CD8-positive, alpha-beta memory T cell (primary cell): ENCODE data around the gene ZNF219. TPM values are rescaled to one million over a fixed set of nuclear protein-coding genes. Genes with fewer than 3 reads are reported as not detected.

Source experiments
- CTCF ChIA-PET: fragments of 350-600 bp; sonication (Branson Sonifier 250); formaldehyde crosslinking; loops from one replicate; lab custom pipeline; 2021; ENCODE audit warnings: antibody characterized with exemption; lab: Charles Lee
- POLR2A ChIA-PET: fragments of 350-600 bp; sonication (Branson Sonifier 250); formaldehyde crosslinking; loops from one replicate; lab custom pipeline; 2021; ENCODE audit warnings: antibody characterized with exemption; lab: Charles Lee
- DNase-seq, 5 donors: peaks; one replicate each; pipeline versions ENCODE4 v3.0.0 to v3.0.0-alpha.2; 2020 to 2022; ENCODE audit warnings: mixed read lengths in 1 of 5
- H3K27ac ChIP-seq: one replicate; pipeline ENCODE4 v1.7.0; 2013; ENCODE audit warnings: low read depth, mild to moderate bottlenecking, low read length, moderate library complexity
- H3K27me3 ChIP-seq: 2 replicates; pipeline ENCODE4 v1.7.0; 2013; ENCODE audit warnings: low read length, mild to moderate bottlenecking; ENCODE audit not compliant: insufficient read depth, poor library complexity, severe bottlenecking
- H3K36me3 ChIP-seq: 2 replicates; pipeline ENCODE4 v1.7.0; 2013; ENCODE audit warnings: mild to moderate bottlenecking, low read length, moderate library complexity; ENCODE audit not compliant: insufficient read depth
- H3K4me1 ChIP-seq: 2 replicates; pipeline ENCODE4 v1.7.0; 2013; ENCODE audit warnings: mild to moderate bottlenecking, low read length, moderate library complexity; ENCODE audit not compliant: insufficient read depth
- H3K4me3 ChIP-seq: 2 replicates; pipeline ENCODE4 v1.7.0; 2013; ENCODE audit warnings: mild to moderate bottlenecking, low read length
- H3K9me3 ChIP-seq: 2 replicates; pipeline ENCODE4 v1.7.0; 2013; ENCODE audit warnings: mild to moderate bottlenecking, low read length
- H3K27ac Mint-ChIP-seq, 8 donors: one replicate each; pipeline ENCODE4 v1.8.0; 2020 to 2021; ENCODE audit warnings: mixed read lengths in 8 of 8, mild to moderate bottlenecking in 6 of 8, inconsistent platforms in 3 of 8, moderate library complexity in 3 of 8
- H3K27me3 Mint-ChIP-seq, 2 donors: one replicate each; pipeline ENCODE4 v1.8.0; 2020 to 2021; ENCODE audit warnings: mixed read lengths in 2 of 2, mild to moderate bottlenecking in 1 of 2, moderate library complexity in 1 of 2
- H3K36me3 Mint-ChIP-seq, 3 donors: one replicate each; pipeline ENCODE4 v1.8.0; 2020 to 2021; ENCODE audit warnings: mixed read lengths in 3 of 3, inconsistent platforms in 1 of 3, mild to moderate bottlenecking in 1 of 3
- H3K4me1 Mint-ChIP-seq, 3 donors: one replicate each; pipeline ENCODE4 v1.8.0; 2020 to 2021; ENCODE audit warnings: mixed read lengths in 3 of 3, inconsistent platforms in 1 of 3, mild to moderate bottlenecking in 1 of 3
- H3K4me3 Mint-ChIP-seq, 7 donors: one replicate each; pipeline ENCODE4 v1.8.0; 2020 to 2021; ENCODE audit warnings: mixed read lengths in 7 of 7, mild to moderate bottlenecking in 6 of 7, moderate library complexity in 4 of 7, inconsistent platforms in 2 of 7
- H3K9me3 Mint-ChIP-seq, 5 donors: one replicate each; pipeline ENCODE4 v1.8.0; 2020 to 2022; ENCODE audit warnings: mixed read lengths in 5 of 5, mild to moderate bottlenecking in 3 of 5, moderate library complexity in 2 of 5, inconsistent platforms in 1 of 5
- polyA plus RNA-seq: library from polyadenylated mRNA; unstranded; fragments of 300-500 nt; fragmentation: Illumina TruSeq; gene quantifications from one replicate; pipeline ENCODE4 v1.2.3, GENCODE V29; 2021
- total RNA-seq, 2 experiments: library from RNA; stranded (reverse); gene quantifications; one replicate each; pipeline ENCODE4 v1.2.3, GENCODE V29; 2021

The ZNF219 gene
- total and polyA plus RNA-seq, 3 experiments from 2014 or later = 1.3 to 8.2 (median 7.0) TPM

- Mint-ChIP-seq H3K27me3 (peaks cover 17 to 48% of the 10 kb centered on the region in 2 donors), H3K4me3 (no peak overlapping the region), H3K27ac (no peak overlapping the region), H3K4me1 (no peaks in the 10 kb centered on the region), H3K36me3 (peaks cover 0 to 1% (median 0%) of the 10 kb centered on the region in 3 donors), H3K9me3 (no peaks in the 10 kb centered on the region)
- POLR2A ChIA-PET = no interaction called here
- H3K27ac ChIP-seq = no peak overlapping the region
- H3K36me3 ChIP-seq = no peaks in the 10 kb centered on the region
- CTCF ChIA-PET = interaction anchor here (0.8 to 2.4 kb wide), 3 partner anchors 32 to 53 kb away, joined by 3 to 7 read pairs (median 3); no protein-coding TSS in a partner anchor
- H3K4me1 ChIP-seq = no peaks in the 10 kb centered on the region
- H3K27me3 ChIP-seq = peaks cover 5% of the 10 kb centered on the region
- H3K9me3 ChIP-seq = no peaks in the 10 kb centered on the region
- H3K4me3 ChIP-seq = no peak overlapping the region
- DNase-seq = no peak
Measured at GRCh38 chr14:21061347-21061668, 37.1 kb downstream of the ZNF219 start.

DNA sequence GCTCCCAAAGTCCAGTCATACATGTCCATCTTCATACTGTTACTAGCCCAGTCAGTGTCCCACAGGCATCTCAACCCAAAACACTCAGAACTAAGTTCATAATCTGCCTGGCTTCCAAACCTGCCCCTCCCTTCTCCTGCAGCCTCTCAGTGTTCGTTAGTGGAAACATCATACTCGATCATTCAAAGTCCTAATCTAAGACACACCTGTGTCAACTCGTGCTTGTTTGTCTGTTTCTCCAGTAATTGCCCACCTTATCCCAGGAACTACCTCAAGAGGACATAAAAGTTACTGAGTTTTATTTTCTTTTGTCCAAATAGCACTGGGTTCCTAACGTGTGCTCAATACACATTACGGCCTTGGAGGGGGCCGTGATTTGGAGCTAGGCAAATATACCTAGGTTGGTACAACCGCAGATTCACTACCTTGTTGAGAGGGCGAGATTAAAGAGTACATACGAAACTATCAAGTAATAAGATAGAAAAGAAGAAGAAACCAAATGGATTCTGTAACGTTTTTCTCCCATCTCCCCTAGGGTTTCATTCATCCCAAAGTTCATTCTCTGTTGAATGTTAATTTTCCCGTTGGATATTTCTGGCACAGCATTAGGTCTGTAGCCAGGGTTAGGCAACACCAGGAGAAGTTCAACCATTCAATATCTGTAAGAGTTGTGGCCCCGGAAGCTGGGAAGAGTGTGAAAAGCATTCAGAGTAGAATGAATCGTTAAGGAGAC is 37.7 kb downstream of the ZNF219 start:
- peaks cover 0 to 1% (median 0%) of the 10 kb centered on the region in 3 donors for H3K36me3 Mint-ChIP-seq
- no peak for DNase-seq
- H3K9me3 Mint-ChIP-seq = no peaks in the 10 kb centered on the region
- POLR2A ChIA-PET = no interaction called here
- no peaks in the 10 kb centered on the region for H3K4me1 Mint-ChIP-seq
- CTCF ChIA-PET = interaction anchor here (1.4 to 2.4 kb wide), 2 partner anchors 32 to 47 kb away, joined by 3 to 7 read pairs; no protein-coding TSS in a partner anchor
- H3K27me3 ChIP-seq = peaks cover 5% of the 10 kb centered on the region
- H3K27ac Mint-ChIP-seq = no peak overlapping the region
- no peak overlapping the region for H3K4me3 Mint-ChIP-seq
- no peaks in the 10 kb centered on the region for H3K4me1 ChIP-seq
- peaks cover 14 to 44% of the 10 kb centered on the region in 2 donors for H3K27me3 Mint-ChIP-seq
- no peak overlapping the region for H3K27ac ChIP-seq
- no peaks in the 10 kb centered on the region for H3K9me3 ChIP-seq
- H3K36me3 ChIP-seq = no peaks in the 10 kb centered on the region
- H3K4me3 ChIP-seq = no peak overlapping the region

DNA sequence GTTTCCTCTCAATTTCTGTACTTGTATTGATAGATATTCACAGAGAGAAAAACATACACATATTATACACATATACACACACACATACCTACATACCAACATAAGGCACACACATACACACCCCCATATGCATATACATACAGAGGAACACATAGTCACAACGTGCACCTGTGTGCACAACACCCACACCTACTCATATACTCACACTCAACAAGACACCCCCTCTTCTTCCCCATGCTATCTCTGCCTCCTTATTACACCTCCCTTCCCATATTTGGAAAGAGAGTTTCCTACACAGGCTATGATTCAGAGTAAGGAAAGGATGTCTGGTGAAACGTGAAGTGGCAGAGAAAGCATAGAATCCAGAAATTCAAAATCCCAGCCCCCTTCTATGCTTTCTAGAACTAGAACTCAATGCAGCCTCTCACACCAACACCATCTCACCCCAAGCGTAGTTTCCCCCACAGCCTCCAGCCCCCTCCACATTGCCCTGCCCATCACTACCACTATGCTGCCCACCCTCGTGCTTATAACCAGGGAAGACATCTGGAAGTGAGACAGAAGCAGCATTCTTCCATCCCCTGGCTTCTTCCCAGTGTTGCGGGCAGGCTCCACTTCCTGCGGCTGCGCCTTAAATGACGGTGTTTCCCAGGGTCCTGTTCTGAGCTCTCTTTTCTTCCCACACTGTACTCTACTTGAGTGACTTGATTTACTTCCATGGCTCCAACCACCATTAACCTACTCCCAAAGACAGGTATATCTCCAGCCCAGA is 38.4 kb downstream of the ZNF219 start:
- no peaks in the 10 kb centered on the region for H3K4me1 Mint-ChIP-seq
- H3K4me3 Mint-ChIP-seq = no peak overlapping the region
- CTCF ChIA-PET = interaction anchor here (4.4 kb wide), 1 partner anchor 8 kb away, joined by 14 read pairs; no protein-coding TSS in a partner anchor
- Histone ChIP-seq H3K27me3 (peaks cover 5% of the 10 kb centered on the region), H3K27ac (no peak overlapping the region), H3K4me1 (no peaks in the 10 kb centered on the region), H3K9me3 (no peaks in the 10 kb centered on the region), H3K36me3 (no peaks in the 10 kb centered on the region), H3K4me3 (no peak overlapping the region)
- H3K9me3 Mint-ChIP-seq = no peaks in the 10 kb centered on the region
- POLR2A ChIA-PET = no interaction called here
- no peak overlapping the region for H3K27ac Mint-ChIP-seq
- DNase-seq = no peak
- H3K27me3 Mint-ChIP-seq = peaks cover 8 to 37% of the 10 kb centered on the region in 2 donors
- H3K36me3 Mint-ChIP-seq = no peaks in the 10 kb centered on the region

GRCh38 chr14:21058903-21059302 is 39.6 kb downstream of the ZNF219 start:
- no peak for DNase-seq
- Histone ChIP-seq H3K36me3 (no peaks in the 10 kb centered on the region), H3K27me3 (peaks cover 5% of the 10 kb centered on the region), H3K4me1 (no peaks in the 10 kb centered on the region), H3K4me3 (no peak overlapping the region), H3K27ac (no peak overlapping the region), H3K9me3 (no peaks in the 10 kb centered on the region)
- Mint-ChIP-seq H3K4me1 (no peaks in the 10 kb centered on the region), H3K4me3 (no peak overlapping the region), H3K27ac (no peak overlapping the region), H3K27me3 (peaks cover 8 to 31% of the 10 kb centered on the region in 2 donors), H3K36me3 (no peaks in the 10 kb centered on the region), H3K9me3 (no peaks in the 10 kb centered on the region)
- ChIA-PET CTCF (interaction anchor here (1.3 to 4.4 kb wide), 2 partner anchors 9 to 44 kb away, joined by 4 to 14 read pairs; no protein-coding TSS in a partner anchor), POLR2A (no interaction called here)

- no peak within 1 kb of the TSS for H3K27ac Mint-ChIP-seq
- H3K4me3 Mint-ChIP-seq = no peak within 1 kb of the TSS
- no peaks in the 10 kb centered on the region for H3K9me3 ChIP-seq
- ChIA-PET CTCF (interaction anchor here (1.3 to 4.4 kb wide), 3 partner anchors 10 to 87 kb away, joined by 3 to 14 read pairs (median 4); no protein-coding TSS in a partner anchor), POLR2A (no interaction called here)
- H3K27ac ChIP-seq = no peak within 1 kb of the TSS
- H3K9me3 Mint-ChIP-seq = no peaks in the 10 kb centered on the region
- no peaks in the 10 kb centered on the region for H3K4me1 Mint-ChIP-seq
- H3K27me3 ChIP-seq = peaks cover under 1% of the 10 kb centered on the region
- no peak for DNase-seq
- H3K4me3 ChIP-seq = no peak within 1 kb of the TSS
- H3K36me3 ChIP-seq = no peaks in the 10 kb centered on the region
- H3K4me1 ChIP-seq = no peaks in the 10 kb centered on the region
- peaks cover 8 to 23% of the 10 kb centered on the region in 2 donors for H3K27me3 Mint-ChIP-seq
- no peaks in the 10 kb centered on the region for H3K36me3 Mint-ChIP-seq
Measured at GRCh38 chr14:21057803-21058675, 40.4 kb downstream of the ZNF219 start, which contains the start of gene RNASE8. Gene RNASE8, plus strand, starts transcription at chr14:21057822. Its CDS starts 71 bp downstream, at chr14:21057893.

DNA sequence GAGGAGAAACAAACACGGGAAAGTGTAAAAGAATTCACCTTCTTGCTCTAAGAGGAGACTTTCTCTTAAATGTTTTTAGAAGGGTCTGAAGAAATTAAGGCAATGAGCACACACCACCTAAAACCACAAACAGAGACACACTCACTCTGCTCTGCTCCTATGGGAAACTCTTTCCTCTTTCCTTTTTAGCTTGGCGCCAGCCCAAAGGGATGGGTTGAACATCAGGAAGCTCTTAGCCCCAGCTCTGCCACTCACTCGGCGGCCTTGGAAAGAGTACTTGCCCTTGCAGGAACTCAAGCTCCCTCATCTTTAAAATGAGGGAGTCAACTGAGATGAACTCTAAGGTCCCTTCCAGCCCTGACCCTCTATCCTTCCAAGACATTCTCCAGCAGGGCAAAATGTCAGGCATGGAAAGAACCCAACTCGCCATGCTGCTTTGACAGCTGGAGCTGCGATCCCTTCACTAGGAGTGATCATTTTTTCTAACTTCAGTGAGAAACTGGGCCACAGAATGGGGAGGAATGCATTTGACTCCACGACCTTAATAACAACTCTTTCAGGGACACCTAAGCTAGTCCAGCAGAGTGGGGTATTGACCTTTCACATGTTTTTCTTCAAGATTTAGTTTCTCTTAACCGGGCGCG is 41.8 kb downstream of the ZNF219 start:
- Histone ChIP-seq H3K27ac (no peak overlapping the region), H3K4me1 (no peaks in the 10 kb centered on the region), H3K4me3 (no peak overlapping the region), H3K36me3 (no peaks in the 10 kb centered on the region), H3K9me3 (no peaks in the 10 kb centered on the region), H3K27me3 (no peaks in the 10 kb centered on the region)
- H3K36me3 Mint-ChIP-seq = no peaks in the 10 kb centered on the region
- H3K4me3 Mint-ChIP-seq = no peak overlapping the region
- CTCF ChIA-PET = interaction anchor here (1.0 to 4.4 kb wide), 3 partner anchors 11 to 42 kb away, joined by 3 to 14 read pairs (median 4); no protein-coding TSS in a partner anchor
- H3K27ac Mint-ChIP-seq = no peak overlapping the region
- H3K4me1 Mint-ChIP-seq = no peaks in the 10 kb centered on the region
- H3K27me3 Mint-ChIP-seq = peaks cover 3 to 20% of the 10 kb centered on the region in 2 donors
- POLR2A ChIA-PET = no interaction called here
- H3K9me3 Mint-ChIP-seq = no peaks in the 10 kb centered on the region
- DNase-seq = no peak

DNA sequence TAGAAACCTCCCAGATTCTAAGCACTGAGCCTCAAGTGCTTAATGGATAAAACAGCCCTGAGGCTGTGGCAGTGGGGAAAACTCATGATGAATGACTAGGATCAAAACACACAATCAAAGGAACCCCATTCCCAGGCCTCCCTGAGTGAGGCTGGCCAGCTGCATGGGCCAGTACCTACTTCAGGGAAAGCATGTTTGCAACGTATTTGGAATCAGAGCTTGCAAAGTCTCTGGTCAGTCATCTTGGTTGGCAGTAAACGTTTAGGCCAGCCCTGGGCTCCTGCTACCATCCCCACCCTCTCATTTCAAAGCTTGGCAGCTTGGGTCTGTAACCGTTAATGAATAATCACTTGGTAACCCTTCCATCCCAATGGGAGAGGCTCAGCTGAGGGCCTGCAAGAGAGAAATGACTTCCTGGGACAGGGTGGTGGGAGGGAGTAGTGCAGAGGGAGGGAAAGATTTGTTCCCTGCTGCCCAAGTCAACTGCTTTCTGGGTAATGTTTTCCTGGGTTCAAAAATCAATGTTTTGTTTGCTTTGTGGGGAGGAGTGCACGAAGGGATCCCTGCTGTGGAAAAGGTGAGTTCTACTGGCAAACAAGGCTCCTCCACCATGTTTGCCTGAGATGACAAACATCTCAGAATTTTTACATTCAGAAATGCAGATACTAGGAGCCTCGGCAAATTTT is 42.9 kb downstream of the ZNF219 start:
- Histone ChIP-seq H3K9me3 (no peaks in the 10 kb centered on the region), H3K27me3 (no peaks in the 10 kb centered on the region), H3K36me3 (no peaks in the 10 kb centered on the region), H3K4me1 (no peaks in the 10 kb centered on the region), H3K4me3 (no peak overlapping the region), H3K27ac (no peak overlapping the region)
- no peaks in the 10 kb centered on the region for H3K4me1 Mint-ChIP-seq
- peaks cover 7 to 19% of the 10 kb centered on the region in 2 donors for H3K27me3 Mint-ChIP-seq
- H3K27ac Mint-ChIP-seq = no peak overlapping the region
- no peak for DNase-seq
- no peaks in the 10 kb centered on the region for H3K9me3 Mint-ChIP-seq
- no peaks in the 10 kb centered on the region for H3K36me3 Mint-ChIP-seq
- no peak overlapping the region for H3K4me3 Mint-ChIP-seq
- POLR2A ChIA-PET = no interaction called here
- CTCF ChIA-PET = interaction anchor here (1.5 to 4.4 kb wide), 2 partner anchors 12 to 41 kb away, joined by 4 to 14 read pairs; no protein-coding TSS in a partner anchor
